HepG2 (cell line): ENCODE results near the gene MBTPS1. TPM values are rescaled to one million over a fixed set of nuclear protein-coding genes. Genes with fewer than 3 reads are reported as not detected.

Source experiments
- ARID2 ChIP-seq: sonication (generic); formaldehyde crosslinking; IDR thresholded peaks from 2 replicates; pipeline ENCODE4 v1.8.1; 2022; ENCODE audit warnings: mild to moderate bottlenecking, missing genetic modification reagents, borderline replicate concordance
- ATRX ChIP-seq: sonication (generic); formaldehyde crosslinking; IDR thresholded peaks from 2 replicates; pipeline ENCODE4 v1.4.0; 2020; ENCODE audit warnings: missing genetic modification reagents, borderline replicate concordance
- CBX5 ChIP-seq: sonication (generic); formaldehyde crosslinking; IDR thresholded peaks from 2 replicates; pipeline ENCODE4 v1.4.0; 2020; ENCODE audit warnings: missing genetic modification reagents, borderline replicate concordance
- HMGXB4 ChIP-seq, 2 experiments: sonication (generic) in 1 of 2; formaldehyde crosslinking in 1 of 2; IDR thresholded peaks; 2 replicates each; pipeline versions ENCODE4 v1.4.0 to v1.6.1; 2018 to 2020; ENCODE audit warnings: missing genetic modification reagents in 2 of 2, borderline replicate concordance in 1 of 2, low read depth in 1 of 2, mild to moderate bottlenecking in 1 of 2, missing biosample characterization in 1 of 2
- IKZF4 ChIP-seq: sonication (generic); formaldehyde crosslinking; IDR thresholded peaks from 2 replicates; pipeline ENCODE4 v1.5.1; 2020; ENCODE audit warnings: borderline replicate concordance, mild to moderate bottlenecking, low read depth, missing genetic modification reagents; ENCODE audit errors: not compliant biosample characterization
- KAT2B ChIP-seq: fragments of 150-350 bp; IDR thresholded peaks from 2 replicates; pipeline ENCODE4 v1.6.1; 2014; ENCODE audit warnings: low read depth, low read length, borderline replicate concordance
- MYNN ChIP-seq: sonication (generic); formaldehyde crosslinking; IDR thresholded peaks from 2 replicates; pipeline ENCODE4 v1.4.0; 2020; ENCODE audit warnings: mild to moderate bottlenecking, low read depth, missing genetic modification reagents
- PAXIP1 ChIP-seq: sonication (generic); formaldehyde crosslinking; conservative IDR thresholded peaks from 2 replicates; pipeline ENCODE4 v1.4.0; 2020; ENCODE audit warnings: mild to moderate bottlenecking, missing genetic modification reagents, moderate library complexity
- POLR2AphosphoS2 ChIP-seq: IDR thresholded peaks from 2 replicates; pipeline ENCODE4 v1.6.1; 2011; ENCODE audit warnings: low read depth, low read length, improper control_type of control experiment
- SOX13 ChIP-seq, 3 experiments: fragments of 450-650 bp in 1 of 3; sonication (generic) in 1 of 3; formaldehyde crosslinking in 1 of 3; IDR thresholded peaks in 2 of 3; conservative IDR thresholded peaks in 1 of 3; 2 replicates each; pipeline versions ENCODE4 v1.5.0 to v1.6.1; 2016 to 2020; ENCODE audit warnings: antibody characterized with exemption in 1 of 3, mild to moderate bottlenecking in 1 of 3, missing compliant biosample characterization in 1 of 3, missing genetic modification reagents in 1 of 3, moderate library complexity in 1 of 3
- ZGPAT ChIP-seq: IDR thresholded peaks from 2 replicates; pipeline ENCODE4 v1.6.1; 2016; ENCODE audit warnings: mild to moderate bottlenecking
- ZNF589 ChIP-seq: sonication (generic); formaldehyde crosslinking; conservative IDR thresholded peaks from 2 replicates; pipeline ENCODE4 v1.8.0; 2022; ENCODE audit warnings: mild to moderate bottlenecking, moderate library complexity, missing genetic modification reagents
- polyA plus RNA-seq, 8 experiments: library from polyadenylated mRNA; depleted of rRNA in 3 of 8; stranded (reverse) in 7 of 8; unstranded in 1 of 8; fragments of >200 nt; fragmentation: Illumina TruSeq in 4 of 8; extraction: Trizol in 4 of 8; gene quantifications; 2 replicates each; pipeline versions ENCODE4 v1.2.1 to v1.2.3, GENCODE V29; 2011 to 2016; ENCODE audit warnings: low read depth in 4 of 8, missing spikeins in 1 of 8, mixed read lengths in 1 of 8; ENCODE audit not compliant: insufficient read depth in 1 of 8
- total RNA-seq, 5 experiments: library from RNA; depleted of rRNA; stranded (reverse); fragments of >200 nt; fragmentation: Illumina TruSeq; extraction: Trizol; gene quantifications; 2 replicates each; pipeline ENCODE4 v1.2.3, GENCODE V29; 2016; ENCODE audit warnings: low read depth in 1 of 5
- TF ChIP-seq, protein P1 (sequence below): sonication (generic); formaldehyde crosslinking; IDR thresholded peaks from 2 replicates; pipeline ENCODE4 v1.5.1; 2020; ENCODE audit warnings: mild to moderate bottlenecking, missing genetic modification reagents, borderline replicate concordance

The MBTPS1 gene
- total and polyA plus RNA-seq, 2 of the 13 experiments (the other 11 are each of a cell fraction or from before 2014, with no cell fraction given) = 56.7 to 91.3 TPM

DNA sequence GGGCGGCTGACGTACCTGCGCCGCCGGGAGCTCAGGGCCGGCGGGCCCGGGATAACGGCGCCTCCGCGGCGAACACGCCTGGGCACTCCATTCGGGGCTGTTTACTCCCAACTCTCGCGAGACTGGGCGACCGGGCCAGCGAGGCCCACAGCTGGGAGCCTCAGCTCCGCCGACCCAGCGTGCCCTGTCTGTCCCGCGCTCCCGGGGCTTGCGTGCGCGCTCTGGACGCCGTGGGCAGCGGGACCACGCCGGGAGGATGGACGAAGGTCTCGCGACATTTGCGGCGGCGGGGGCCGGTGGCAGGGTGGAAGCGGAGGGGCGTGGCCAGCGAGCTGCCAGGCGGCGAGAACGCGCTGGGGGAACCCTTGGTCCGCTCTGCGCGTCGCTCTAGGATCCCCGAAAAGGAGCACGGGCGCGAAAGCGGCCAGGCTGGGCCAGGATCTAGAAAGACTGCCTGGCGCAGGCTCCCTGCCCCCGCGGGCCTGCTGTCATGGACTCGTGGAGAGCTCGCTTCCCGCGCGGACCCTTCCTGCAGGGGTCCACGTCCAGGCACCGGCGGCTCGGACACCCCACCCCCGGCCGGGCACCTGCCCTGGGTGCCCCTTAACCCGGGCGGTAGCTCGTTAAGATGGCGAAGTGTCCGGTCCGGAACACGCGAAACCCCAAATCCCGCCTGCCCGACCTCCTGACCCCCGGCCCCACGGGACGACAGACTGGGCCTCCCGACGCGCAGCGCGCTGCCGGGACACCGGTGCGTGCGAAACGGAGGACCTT lies at the start of gene MBTPS1 (continued):
- peak; percentile 81 to 90; a peak in 3 of 4 replicates for TF ChIP-seq HMGXB4 (CRISPR knock-in tag; IDR thresholded peaks at IDR 0.05; ENCODE audit: borderline replicate concordance in 1 of 2, low read depth in 1 of 2)
- TF ChIP-seq POLR2AphosphoS2 = no peak
- TF ChIP-seq ATRX = peak; percentile 73; the same call in 1 of the 2 replicates
- peak; percentile 22 for TF ChIP-seq IKZF4 (CRISPR knock-in tag)
- TF ChIP-seq ZNF589 (CRISPR knock-in tag) = no peak; the same call in none of the 2 replicates
- no peak for TF ChIP-seq KAT2B
- TF ChIP-seq ARID2 (CRISPR knock-in tag) = peak; percentile 92
- peak; percentile 48 for TF ChIP-seq PAXIP1
- TF ChIP-seq, protein P1, sequence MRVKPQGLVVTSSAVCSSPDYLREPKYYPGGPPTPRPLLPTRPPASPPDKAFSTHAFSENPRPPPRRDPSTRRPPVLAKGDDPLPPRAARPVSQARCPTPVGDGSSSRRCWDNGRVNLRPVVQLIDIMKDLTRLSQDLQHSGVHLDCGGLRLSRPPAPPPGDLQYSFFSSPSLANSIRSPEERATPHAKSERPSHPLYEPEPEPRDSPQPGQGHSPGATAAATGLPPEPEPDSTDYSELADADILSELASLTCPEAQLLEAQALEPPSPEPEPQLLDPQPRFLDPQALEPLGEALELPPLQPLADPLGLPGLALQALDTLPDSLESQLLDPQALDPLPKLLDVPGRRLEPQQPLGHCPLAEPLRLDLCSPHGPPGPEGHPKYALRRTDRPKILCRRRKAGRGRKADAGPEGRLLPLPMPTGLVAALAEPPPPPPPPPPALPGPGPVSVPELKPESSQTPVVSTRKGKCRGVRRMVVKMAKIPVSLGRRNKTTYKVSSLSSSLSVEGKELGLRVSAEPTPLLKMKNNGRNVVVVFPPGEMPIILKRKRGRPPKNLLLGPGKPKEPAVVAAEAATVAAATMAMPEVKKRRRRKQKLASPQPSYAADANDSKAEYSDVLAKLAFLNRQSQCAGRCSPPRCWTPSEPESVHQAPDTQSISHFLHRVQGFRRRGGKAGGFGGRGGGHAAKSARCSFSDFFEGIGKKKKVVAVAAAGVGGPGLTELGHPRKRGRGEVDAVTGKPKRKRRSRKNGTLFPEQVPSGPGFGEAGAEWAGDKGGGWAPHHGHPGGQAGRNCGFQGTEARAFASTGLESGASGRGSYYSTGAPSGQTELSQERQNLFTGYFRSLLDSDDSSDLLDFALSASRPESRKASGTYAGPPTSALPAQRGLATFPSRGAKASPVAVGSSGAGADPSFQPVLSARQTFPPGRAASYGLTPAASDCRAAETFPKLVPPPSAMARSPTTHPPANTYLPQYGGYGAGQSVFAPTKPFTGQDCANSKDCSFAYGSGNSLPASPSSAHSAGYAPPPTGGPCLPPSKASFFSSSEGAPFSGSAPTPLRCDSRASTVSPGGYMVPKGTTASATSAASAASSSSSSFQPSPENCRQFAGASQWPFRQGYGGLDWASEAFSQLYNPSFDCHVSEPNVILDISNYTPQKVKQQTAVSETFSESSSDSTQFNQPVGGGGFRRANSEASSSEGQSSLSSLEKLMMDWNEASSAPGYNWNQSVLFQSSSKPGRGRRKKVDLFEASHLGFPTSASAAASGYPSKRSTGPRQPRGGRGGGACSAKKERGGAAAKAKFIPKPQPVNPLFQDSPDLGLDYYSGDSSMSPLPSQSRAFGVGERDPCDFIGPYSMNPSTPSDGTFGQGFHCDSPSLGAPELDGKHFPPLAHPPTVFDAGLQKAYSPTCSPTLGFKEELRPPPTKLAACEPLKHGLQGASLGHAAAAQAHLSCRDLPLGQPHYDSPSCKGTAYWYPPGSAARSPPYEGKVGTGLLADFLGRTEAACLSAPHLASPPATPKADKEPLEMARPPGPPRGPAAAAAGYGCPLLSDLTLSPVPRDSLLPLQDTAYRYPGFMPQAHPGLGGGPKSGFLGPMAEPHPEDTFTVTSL (CRISPR knock-in tag) = peak; percentile 54; the same call in 1 of the 2 replicates
- peak; percentile 66 for TF ChIP-seq MYNN (CRISPR knock-in tag)
- no peak for TF ChIP-seq CBX5
- no peak for TF ChIP-seq SOX13 (IDR thresholded peaks at IDR 0.05)
- peak in 1 of 2 experiments; percentile 52; a peak in 2 of 4 replicates for TF ChIP-seq SOX13 (CRISPR knock-in tag; conservative IDR thresholded peaks at IDR 0.05 in 1 of 2, IDR thresholded peaks at IDR 0.05 in 1 of 2)
- peak; percentile 97 for TF ChIP-seq ZGPAT (CRISPR knock-in tag)
